Sigmoid colon (tissue), 7 donors: ENCODE measurements around the gene IGDCC3. TPM values are rescaled to one million over a fixed set of nuclear protein-coding genes. Genes with fewer than 3 reads are reported as not detected.

ENCODE experiments used
- DNase-seq: peaks from one replicate; pipeline ENCODE4 v3.0.0-alpha.2; 2019
- H3K27ac ChIP-seq, 4 donors: fragments of 200-600 bp; sonication (generic); one replicate each; pipeline ENCODE4 v1.5.1; 2016 to 2019; ENCODE audit warnings: mild to moderate bottlenecking in 1 of 4
- H3K27me3 ChIP-seq, 3 donors: fragments of 200-600 bp; sonication (generic); one replicate each; pipeline ENCODE4 v1.5.1; 2019; ENCODE audit warnings: mild to moderate bottlenecking in 1 of 3
- H3K36me3 ChIP-seq, 4 donors: fragments of 200-600 bp; sonication (generic); one replicate each; pipeline ENCODE4 v1.5.1; 2016 to 2019
- H3K4me1 ChIP-seq, 4 donors: fragments of 200-600 bp; sonication (generic); one replicate each; pipeline ENCODE4 v1.5.1; 2017 to 2019
- H3K4me3 ChIP-seq, 4 donors: fragments of 200-600 bp; sonication (generic); one replicate each; pipeline ENCODE4 v1.5.1; 2017 to 2019; ENCODE audit warnings: mild to moderate bottlenecking in 2 of 4, moderate library complexity in 1 of 4
- H3K9me3 ChIP-seq, 4 donors: fragments of 200-600 bp in 3 of 4; sonication (generic) in 3 of 4; one replicate each; pipeline versions ENCODE4 v1.5.1 to v1.6.1; 2013 to 2019
- EP300 ChIP-seq, 4 donors: sonication (generic); formaldehyde crosslinking; IDR thresholded peaks; one replicate each; pipeline ENCODE4 v1.6.1; 2017; ENCODE audit warnings: antibody characterized with exemption in 4 of 4
- POLR2A ChIP-seq, 2 donors: fragments of 450-650 bp; IDR thresholded peaks; one replicate each; pipeline ENCODE4 v1.6.1; 2016; ENCODE audit warnings: antibody characterized with exemption in 2 of 2, mild to moderate bottlenecking in 2 of 2, moderate library complexity in 2 of 2
- POLR2AphosphoS5 ChIP-seq, 4 donors: sonication (generic); formaldehyde crosslinking; IDR thresholded peaks; one replicate each; pipeline ENCODE4 v1.6.1; 2017; ENCODE audit warnings: antibody characterized with exemption in 4 of 4
- whole genome bisulfite sequencing, 2 donors: extraction: QIAGEN DNeasy Blood & Tissue Kit; methylation state at CpG; one replicate each; pipeline ENCODE4 v1.1.7; 2013; 5-methylcytosine and 5-hydroxymethylcytosine counted together
- intact Hi-C: fragments of 100-400 bp; cut with DNase I; formaldehyde crosslinking; loops from one replicate; pipeline ENCODE4 v1.15.1; 2023
- polyA plus RNA-seq, 3 donors: library from polyadenylated mRNA; stranded (reverse); fragments of 200-250 nt; gene quantifications; one replicate each; pipeline ENCODE4 v1.2.3, GENCODE V29; 2013
- total RNA-seq, 4 donors: library from RNA; depleted of rRNA; stranded (reverse); fragments of >200 nt; gene quantifications; one replicate each; pipeline ENCODE4 v1.1.0, GENCODE V29; 2016
- TF ChIP-seq, protein P1 (sequence below), 4 experiments: fragments of 450-650 bp in 3 of 4; fragments of 200-600 bp in 1 of 4; IDR thresholded peaks; one replicate each; pipeline ENCODE4 v1.5.1; 2016 to 2019; ENCODE audit warnings: antibody characterized with exemption in 4 of 4, mild to moderate bottlenecking in 3 of 4, moderate library complexity in 2 of 4
- donor health status: healthy with polysubstance abuse.
- donor health status: Bipolar disorder and iron deficiency.
- donor health status: healthy.

Gene IGDCC3
- total and polyA plus RNA-seq, 7 donors = under 0.01 to 0.55 (median 0.12) TPM; not detected in 2

GRCh38 chr15:65286704-65287519 is 90.9 kb downstream of the IGDCC3 start, which contains the start of gene PARP16:
Gene PARP16, minus strand, starts transcription at chr15:65286883. Its CDS starts 457 bp downstream, at chr15:65286426.
- Histone ChIP-seq H3K27ac (peak within 1 kb of the TSS; percentile 85 to 92 (median 90)), H3K36me3 (no peaks in the 10 kb centered on the region), H3K4me3 (peak within 1 kb of the TSS; percentile 60 to 76 (median 70)), H3K9me3 (no peaks in the 10 kb centered on the region), H3K27me3 (no peaks in the 10 kb centered on the region), H3K4me1 (peaks cover 0 to 23% (median 20%) of the 10 kb centered on the region in 4 donors)
- TF ChIP-seq POLR2AphosphoS5 (IDR thresholded peaks at IDR 0.05) (peak; percentile 51 to 95 (median 86)), EP300 (IDR thresholded peaks at IDR 0.05) (no peak), POLR2A (IDR thresholded peaks at IDR 0.05) (peak; percentile 59 to 61)
- TF ChIP-seq, protein P1, sequence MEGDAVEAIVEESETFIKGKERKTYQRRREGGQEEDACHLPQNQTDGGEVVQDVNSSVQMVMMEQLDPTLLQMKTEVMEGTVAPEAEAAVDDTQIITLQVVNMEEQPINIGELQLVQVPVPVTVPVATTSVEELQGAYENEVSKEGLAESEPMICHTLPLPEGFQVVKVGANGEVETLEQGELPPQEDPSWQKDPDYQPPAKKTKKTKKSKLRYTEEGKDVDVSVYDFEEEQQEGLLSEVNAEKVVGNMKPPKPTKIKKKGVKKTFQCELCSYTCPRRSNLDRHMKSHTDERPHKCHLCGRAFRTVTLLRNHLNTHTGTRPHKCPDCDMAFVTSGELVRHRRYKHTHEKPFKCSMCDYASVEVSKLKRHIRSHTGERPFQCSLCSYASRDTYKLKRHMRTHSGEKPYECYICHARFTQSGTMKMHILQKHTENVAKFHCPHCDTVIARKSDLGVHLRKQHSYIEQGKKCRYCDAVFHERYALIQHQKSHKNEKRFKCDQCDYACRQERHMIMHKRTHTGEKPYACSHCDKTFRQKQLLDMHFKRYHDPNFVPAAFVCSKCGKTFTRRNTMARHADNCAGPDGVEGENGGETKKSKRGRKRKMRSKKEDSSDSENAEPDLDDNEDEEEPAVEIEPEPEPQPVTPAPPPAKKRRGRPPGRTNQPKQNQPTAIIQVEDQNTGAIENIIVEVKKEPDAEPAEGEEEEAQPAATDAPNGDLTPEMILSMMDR (IDR thresholded peaks at IDR 0.05) = peak in 2 of 4 experiments; percentile 25 to 55
- 2% methylated on average over 62 of the region's 62 CpGs for WGBS, 2 donors
- DNase-seq = peak; percentile 96
- intact Hi-C loops = loop anchor here (1.0 kb wide), 1 partner anchor 103 kb away; no protein-coding TSS in a partner anchor

DNA sequence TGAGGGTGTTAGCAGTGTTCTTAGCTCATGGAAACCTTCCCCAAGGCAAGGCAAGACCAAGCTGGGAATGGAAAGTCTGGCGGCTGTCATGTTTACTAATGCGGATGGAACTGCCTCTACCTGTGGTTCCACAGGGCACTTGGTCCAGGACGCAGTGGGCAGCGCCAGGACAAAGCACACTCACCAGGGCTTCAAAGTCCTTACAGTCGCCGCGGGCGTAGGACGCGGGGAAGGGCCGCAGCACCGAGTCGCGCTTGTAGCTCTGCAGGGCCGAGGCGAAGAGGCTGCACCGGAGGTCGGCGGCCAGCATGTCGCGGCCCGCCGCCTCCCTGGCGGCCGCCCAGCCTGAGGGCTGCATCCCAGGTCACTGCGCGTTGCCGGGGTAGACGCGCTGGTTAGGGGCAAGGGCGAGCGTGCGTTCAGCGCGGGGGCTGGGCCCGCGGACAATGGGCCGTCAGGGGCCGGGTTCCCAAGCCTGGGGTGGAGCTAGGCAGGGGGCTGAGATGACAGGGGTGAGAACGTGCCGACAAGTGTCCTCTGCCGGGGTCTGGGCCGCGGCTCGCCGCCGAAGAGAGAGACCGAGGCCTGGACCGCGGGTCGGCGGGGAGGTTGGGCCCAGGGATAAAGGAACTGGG is 91.6 kb downstream of the IGDCC3 start:
- 0 to 1% methylated on average over 52 of the region's 52 CpGs for WGBS, 2 donors
- DNase-seq = no peak

DNA sequence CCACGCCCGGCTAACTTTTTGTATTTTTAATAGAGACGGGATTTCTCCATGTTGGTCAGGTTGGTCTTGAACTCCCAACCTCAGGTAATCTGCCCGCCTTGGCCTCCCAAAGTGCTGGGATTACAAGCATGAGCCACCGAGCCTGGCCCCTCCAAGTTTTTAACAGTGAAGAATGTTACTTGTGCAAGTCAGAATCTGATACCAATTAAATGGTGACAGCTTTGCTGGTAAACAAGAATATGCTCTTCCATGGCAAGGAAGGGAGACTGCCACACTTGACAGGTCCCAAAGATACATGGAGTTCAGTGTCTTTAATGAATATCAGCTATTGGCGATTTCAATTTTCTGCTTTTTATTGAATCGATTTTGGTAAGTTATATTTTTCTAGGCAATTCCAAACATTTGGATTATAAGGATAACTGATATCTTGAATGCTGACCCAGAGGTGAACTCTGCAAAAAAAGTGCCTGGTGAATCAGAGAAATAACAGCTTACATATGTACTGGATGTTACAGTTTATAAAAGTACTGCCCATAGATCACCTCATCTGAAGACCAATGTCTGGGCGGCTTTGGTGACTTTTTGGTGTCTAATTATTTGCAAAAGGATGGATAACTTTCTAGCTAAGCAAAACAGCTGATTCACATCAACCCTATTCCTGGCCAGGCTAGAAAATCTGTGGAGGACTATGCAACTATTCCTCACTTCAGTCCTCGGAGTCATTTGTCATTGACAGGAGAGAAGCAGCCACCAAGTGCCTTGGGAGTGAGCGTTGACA is 92.3 kb downstream of the IGDCC3 start:
- intact Hi-C loops = loop anchor here (1.0 kb wide), 1 partner anchor 101 kb away; no protein-coding TSS in a partner anchor
- H3K9me3 ChIP-seq = no peaks in the 10 kb centered on the region
- no peaks in the 10 kb centered on the region for H3K36me3 ChIP-seq
- TF ChIP-seq POLR2A (IDR thresholded peaks at IDR 0.05) = no peak
- TF ChIP-seq POLR2AphosphoS5 (IDR thresholded peaks at IDR 0.05) = no peak
- TF ChIP-seq, protein P1 (IDR thresholded peaks at IDR 0.05) = peak in 1 of 4 experiments; percentile 9
- TF ChIP-seq EP300 (IDR thresholded peaks at IDR 0.05) = no peak
- DNase-seq = no peak
- H3K4me1 ChIP-seq = peaks cover 0 to 23% (median 20%) of the 10 kb centered on the region in 4 donors
- WGBS, 2 donors = 72 to 75% methylated on average over 10 of the region's 10 CpGs
- peak overlapping the region; percentile 60 to 76 (median 70) for H3K4me3 ChIP-seq
- H3K27ac ChIP-seq = peak overlapping the region; percentile 85 to 92 (median 90)
- H3K27me3 ChIP-seq = no peaks in the 10 kb centered on the region

More for the DNA sequence above, 91.6 kb downstream of the IGDCC3 start:
- intact Hi-C loops = loop anchor here (1.0 kb wide), 1 partner anchor 102 kb away; no protein-coding TSS in a partner anchor
- TF ChIP-seq, protein P1 (IDR thresholded peaks at IDR 0.05) = no peak
- TF ChIP-seq POLR2A (IDR thresholded peaks at IDR 0.05) (no peak), EP300 (IDR thresholded peaks at IDR 0.05) (no peak), POLR2AphosphoS5 (IDR thresholded peaks at IDR 0.05) (no peak)
- no peaks in the 10 kb centered on the region for H3K36me3 ChIP-seq
- H3K27me3 ChIP-seq = no peaks in the 10 kb centered on the region
- peaks cover 0 to 23% (median 20%) of the 10 kb centered on the region in 4 donors for H3K4me1 ChIP-seq
- peak overlapping the region; percentile 60 to 76 (median 70) for H3K4me3 ChIP-seq
- H3K9me3 ChIP-seq = no peaks in the 10 kb centered on the region
- H3K27ac ChIP-seq = peak overlapping the region; percentile 85 to 92 (median 90)

- H3K36me3 ChIP-seq = peaks cover 0 to 5% (median 0%) of the 10 kb centered on the region in 4 donors
- no peak for DNase-seq
- H3K27me3 ChIP-seq = no peaks in the 10 kb centered on the region
- TF ChIP-seq EP300 (IDR thresholded peaks at IDR 0.05) = no peak
- TF ChIP-seq POLR2A (IDR thresholded peaks at IDR 0.05) = no peak
- TF ChIP-seq, protein P1 (IDR thresholded peaks at IDR 0.05) = no peak
- no peak for TF ChIP-seq POLR2AphosphoS5 (IDR thresholded peaks at IDR 0.05)
- H3K27ac ChIP-seq = no peak overlapping the region
- intact Hi-C loops = no loop called here
- WGBS, 2 donors = 21 to 58% methylated on average over 1 of the region's 1 CpG
- H3K9me3 ChIP-seq = no peaks in the 10 kb centered on the region
- no peak overlapping the region for H3K4me3 ChIP-seq
- H3K4me1 ChIP-seq = peaks cover 0 to 3% (median 0%) of the 10 kb centered on the region in 4 donors
Measured at GRCh38 chr15:65278480-65278879, 99.3 kb downstream of the IGDCC3 start.
